HG02759 (cell line): ENCODE results near the gene SLC39A6.
"Not testable (repeated sequence)": the region's sequence is repeated elsewhere in the genome, so short reads cannot be mapped to it uniquely, and the experiment has no call there.

Experiments
- ATAC-seq: cut with Tn5 transposase; IDR thresholded peaks from one replicate; pipeline ENCODE4 v1.9.1; 2021; ENCODE audit warnings: mild to moderate bottlenecking, moderate library complexity; ENCODE audit not compliant: unreplicated experiment

The SLC39A6 gene

DNA sequence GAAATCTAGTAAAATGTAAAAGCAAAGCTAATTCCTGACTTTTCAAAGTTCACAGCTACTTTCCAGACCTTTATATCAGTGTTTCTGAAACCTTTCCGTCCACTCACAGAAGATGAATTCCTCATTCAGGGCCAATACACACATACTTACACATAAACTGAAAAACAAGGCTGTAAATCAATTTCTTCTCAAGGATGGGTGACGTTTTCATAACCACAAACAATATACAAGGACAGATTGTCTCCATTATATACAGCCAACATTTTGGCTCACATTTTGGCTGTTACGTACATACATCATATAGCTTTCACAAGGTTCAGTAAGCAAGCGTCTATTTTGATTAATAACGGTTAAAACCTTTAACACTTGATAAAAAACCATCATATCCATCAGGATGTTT lies 63.1 kb downstream of the SLC39A6 start:
- ATAC-seq, result no peak

GRCh38 chr18:36064809-36065079 lies 64.4 kb downstream of the SLC39A6 start:
- not testable (repeated sequence) for ATAC-seq

GRCh38 chr18:36064027-36064808 lies 64.9 kb downstream of the SLC39A6 start:
- no peak for ATAC-seq

DNA sequence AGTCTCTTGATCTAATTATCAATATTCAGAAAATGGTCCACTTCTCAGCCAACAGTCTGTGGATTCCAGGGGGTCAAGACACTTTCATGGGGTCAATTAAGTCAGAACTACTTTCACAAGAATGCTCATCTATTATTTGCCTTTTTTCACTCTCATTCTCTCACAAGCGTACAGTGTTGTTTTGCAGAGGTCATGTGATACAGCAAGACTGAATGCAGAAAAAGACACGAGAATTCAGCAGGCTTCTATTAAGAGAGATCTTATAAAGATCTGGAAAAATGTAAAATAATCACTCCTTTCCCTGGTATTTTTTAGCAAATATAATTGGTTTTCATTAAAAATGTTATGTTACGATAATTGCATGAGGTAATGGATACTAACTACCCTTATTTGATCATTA lies 70.5 kb downstream of the SLC39A6 start:
- ATAC-seq, result no peak
